Stimulated activated CD8-positive, alpha-beta memory T cell treated with anti-CD3 and anti-CD28 coated beads, Interleukin-12 subunit alpha, Interleukin-12 subunit beta, amount 100 ng/mL, for 24 hours (primary cell): ENCODE results near the gene RGN.
"Not testable (repeated sequence)": the region's sequence is repeated elsewhere in the genome, so short reads cannot be mapped to it uniquely, and the experiment has no call there.

Source experiments
- DNase-seq: peaks from one replicate; pipeline ENCODE4 v3.0.0-alpha.2; 2020; ENCODE audit errors: extremely low read depth

The RGN gene

DNA sequence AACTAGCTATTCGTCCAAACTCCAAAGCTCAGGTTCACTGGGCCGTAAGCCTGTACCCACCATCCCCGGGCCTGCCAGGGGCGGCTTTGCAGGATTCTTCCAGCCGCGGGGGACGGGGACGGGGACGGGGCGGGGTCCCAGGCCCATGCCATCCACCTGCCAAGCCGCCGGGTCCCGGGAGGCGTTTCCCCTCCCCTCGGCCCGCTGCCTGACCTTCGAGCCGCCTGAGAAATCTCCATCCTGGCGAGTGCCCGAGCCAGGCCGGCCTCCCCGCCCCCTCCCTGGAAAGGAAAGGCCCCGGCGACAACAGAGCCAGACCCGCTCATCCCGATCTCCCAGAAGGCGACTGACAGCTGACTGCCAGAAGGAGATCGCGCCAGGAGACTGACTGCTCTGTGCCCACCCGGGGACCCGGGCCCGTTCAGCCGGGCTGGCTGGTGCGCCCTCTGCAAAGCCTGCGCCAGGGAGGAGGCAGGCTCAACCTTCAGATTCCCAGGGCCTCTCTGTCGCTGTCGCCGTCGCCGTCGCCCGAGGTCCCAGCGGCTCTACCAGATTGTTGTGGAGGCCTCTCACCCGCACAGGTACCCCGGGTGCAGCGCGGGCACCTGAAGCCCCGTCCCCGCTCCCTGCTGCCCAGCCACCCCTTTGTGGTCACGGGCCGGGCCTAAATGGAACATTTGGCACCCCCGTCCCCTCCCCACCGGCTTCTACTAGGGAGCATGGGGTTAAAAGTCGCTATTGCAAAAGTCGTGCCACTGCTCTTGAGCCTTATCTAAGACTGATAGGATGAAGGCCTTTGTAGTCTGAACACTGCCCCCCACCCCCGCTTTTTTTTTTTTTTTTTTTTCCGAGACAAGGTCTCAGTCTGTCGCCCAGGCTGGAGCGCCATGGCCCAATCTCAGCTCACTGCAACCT, at the start of gene RGN:
TSS of gene RGN (plus strand) at position 315 of the 915 bp plus-strand sequence. CDS start 2,702 bp downstream, outside the sequence.
- no peak for DNase-seq

- no peak for DNase-seq
Observed at GRCh38 chrX:47030339-47030738, 47.9 kb upstream of the RGN start.

- DNase-seq, result no peak
Observed at GRCh38 chrX:47047989-47048388, 30.3 kb upstream of the RGN start.

- DNase-seq, result no peak
Observed at GRCh38 chrX:47059142-47059874, 18.9 kb upstream of the RGN start.

- DNase-seq, result no peak
Observed at GRCh38 chrX:47060708-47061107, 17.5 kb upstream of the RGN start.

GRCh38 chrX:47061238-47061919, 16.9 kb upstream of the RGN start:
- DNase-seq, result no peak

DNA sequence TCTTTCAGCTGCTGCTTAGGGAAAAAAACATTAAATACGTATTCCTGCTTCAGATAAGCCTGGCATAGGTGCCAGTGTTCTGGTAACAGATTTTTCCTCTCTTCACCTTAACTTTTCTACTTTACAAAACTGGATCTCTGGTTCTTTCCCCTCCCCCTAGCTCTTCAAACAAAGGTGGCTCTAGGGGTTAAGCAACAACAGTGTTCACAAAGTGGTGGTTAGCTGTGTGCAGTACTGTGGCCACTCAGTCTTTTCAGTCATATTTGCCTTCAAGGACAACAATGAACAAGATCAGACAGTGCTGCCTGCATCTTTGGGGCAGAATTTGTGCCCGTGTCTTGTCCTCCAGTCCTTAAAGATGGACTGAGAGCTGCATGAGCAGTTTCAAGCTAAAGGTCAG, 15.1 kb upstream of the RGN start:
- DNase-seq, result no peak

DNA sequence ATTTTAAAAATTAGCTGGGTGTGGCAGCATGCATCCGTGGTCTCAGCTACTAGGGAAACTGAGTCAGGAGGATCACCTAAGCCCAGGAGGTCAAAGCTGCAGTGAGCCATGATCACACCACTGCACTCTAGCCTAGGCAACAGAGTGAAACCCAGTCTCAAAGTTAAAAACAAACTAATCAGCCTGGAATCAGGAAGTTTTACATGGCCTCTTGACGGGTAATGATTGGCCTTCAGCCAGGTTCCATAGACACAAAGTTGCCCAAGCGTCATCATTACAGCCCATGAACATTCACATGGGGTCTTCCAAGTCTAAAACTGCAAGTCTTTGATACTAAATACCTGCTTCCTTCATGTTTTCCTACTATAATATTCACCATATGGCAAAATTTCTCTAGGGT, 10.0 kb upstream of the RGN start:
- no peak for DNase-seq

- DNase-seq, result no peak
Observed at GRCh38 chrX:47068720-47069119, 9.5 kb upstream of the RGN start.

- DNase-seq, result no peak
Observed at GRCh38 chrX:47080215-47080914, 2.1 kb downstream of the RGN start.

DNA sequence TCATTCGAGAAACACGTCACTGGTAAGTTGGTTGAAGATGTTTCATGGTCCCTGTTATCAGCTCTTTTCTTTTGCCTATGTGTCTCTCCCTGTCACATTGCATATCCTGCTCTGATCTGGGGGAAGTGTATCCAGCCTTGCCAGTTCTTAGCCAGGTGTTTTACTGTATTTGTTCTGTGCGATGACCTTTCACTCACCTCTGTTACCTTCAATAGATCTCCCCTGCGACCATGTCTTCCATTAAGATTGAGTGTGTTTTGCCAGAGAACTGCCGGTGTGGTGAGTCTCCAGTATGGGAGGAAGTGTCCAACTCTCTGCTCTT, 2.6 kb downstream of the RGN start:
- DNase-seq, result no peak

GRCh38 chrX:47091149-47091775, 13.0 kb downstream of the RGN start:
- DNase-seq, result no peak

- DNase-seq, result no peak
Observed at GRCh38 chrX:47093248-47093647, 15.0 kb downstream of the RGN start.

DNA sequence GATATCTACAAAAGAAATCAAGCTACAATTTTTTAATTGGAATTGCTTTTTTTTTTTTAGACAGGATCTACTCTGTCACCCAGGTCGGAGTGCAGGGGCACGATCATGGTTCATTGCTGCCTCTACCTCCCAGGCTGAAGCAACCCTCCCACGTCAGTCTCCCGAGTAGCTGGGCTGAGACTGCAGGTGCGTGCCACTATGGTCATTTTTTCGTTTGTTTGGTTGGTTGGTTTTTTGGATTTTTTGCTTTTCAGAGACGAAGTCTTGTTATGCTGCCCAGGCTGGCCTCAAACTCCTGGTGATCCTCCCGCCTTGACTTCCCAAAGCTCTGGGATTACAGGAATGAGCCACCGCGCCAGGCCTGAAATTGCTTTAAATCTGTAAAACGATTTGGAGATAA, 15.6 kb downstream of the RGN start:
- DNase-seq, result no peak

GRCh38 chrX:47097018-47097417, 18.8 kb downstream of the RGN start:
- DNase-seq, result no peak

- no peak for DNase-seq
Observed at GRCh38 chrX:47098338-47099094, 20.3 kb downstream of the RGN start.

DNA sequence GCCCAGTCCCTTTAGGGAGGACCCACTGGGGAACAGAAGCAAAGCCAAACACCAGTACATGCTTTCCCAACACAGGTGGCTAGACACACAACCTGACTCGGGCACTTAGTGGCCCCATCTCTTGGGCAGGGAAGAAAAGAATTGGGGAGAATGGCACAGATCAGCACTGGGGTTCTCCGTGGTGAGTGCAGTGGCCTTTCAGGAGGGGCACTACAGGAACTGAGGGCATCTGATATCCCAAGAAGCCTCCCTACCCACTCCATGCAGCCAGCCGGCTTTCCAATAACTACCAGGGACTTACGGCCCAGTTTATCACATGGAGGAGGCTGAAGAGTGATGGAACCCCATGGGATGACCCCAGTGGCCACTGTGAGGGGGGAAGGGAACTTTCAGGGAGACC, 23.0 kb downstream of the RGN start:
- DNase-seq, result no peak

DNA sequence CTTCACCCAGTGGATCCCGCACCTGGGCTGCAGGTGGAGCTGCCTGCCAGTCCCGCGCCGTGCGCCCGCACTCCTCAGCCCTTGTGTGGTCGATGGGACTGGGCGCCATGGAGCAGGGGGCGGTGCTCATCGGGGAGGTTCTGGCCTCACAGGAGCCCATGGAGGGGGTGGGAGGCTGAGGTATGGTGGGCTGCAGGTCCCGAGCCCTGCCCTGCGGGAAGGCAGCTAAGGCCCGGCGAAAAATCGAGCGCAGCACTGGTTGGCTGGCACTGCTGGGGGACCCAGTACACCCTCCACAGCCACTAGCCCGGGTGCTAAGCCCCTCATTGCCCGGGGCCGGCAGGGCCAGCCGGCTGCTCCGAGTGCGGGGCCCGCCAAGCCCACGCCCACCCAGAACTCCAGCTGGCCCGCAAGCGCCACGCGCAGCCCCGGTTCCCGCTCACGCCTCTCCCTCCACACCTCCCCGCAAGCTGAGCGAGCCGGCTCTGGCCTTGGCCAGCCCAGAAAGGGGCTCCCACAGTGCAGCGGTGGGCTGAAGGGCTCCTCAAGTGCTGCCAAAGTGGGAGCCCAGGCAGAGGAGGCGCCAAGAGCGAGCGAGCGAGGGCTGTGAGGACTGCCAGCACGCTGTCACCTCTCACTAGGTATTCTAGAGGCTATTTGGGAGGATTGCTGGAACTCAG, 32.8 kb downstream of the RGN start:
- DNase-seq, result not testable (repeated sequence)

DNA sequence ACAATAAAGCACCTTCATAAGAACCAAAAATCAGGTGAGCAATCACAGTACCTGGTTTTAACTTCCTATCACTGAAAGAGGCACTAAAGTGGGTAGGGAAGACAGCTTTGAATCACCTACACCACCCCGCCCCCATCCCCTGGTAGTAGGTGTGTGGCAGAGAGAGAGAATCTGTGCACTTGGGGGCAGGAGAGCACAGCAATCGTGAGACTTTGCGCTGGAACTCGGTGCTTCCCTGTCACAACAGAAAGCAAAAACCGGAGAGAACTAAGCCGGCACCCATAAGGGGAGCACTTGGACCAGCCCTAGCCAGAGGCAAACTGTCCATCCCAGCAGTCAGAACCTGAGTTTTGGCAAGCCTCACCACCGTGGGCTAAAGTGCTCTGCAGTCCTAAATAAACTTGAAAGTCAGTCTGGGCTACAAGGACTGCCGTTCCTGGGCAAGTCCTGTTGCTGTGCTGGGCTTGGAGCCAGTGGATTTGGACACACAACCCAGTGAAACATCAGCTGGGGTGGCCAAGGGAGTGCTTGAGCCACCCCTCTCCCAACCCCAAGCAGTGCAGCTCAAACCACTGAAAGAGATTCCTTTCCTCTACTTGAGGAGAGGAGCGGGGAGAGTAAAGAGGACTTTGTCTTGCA, 34.2 kb downstream of the RGN start:
- no peak for DNase-seq
